Endodermal cell (in vitro differentiated cells): Measurements from ENCODE around the gene DUSP16. TPM values are rescaled to one million over a fixed set of nuclear protein-coding genes. Genes with fewer than 3 reads are reported as not detected.

Source experiments
- DNase-seq: peaks from one replicate; pipeline ENCODE4 v3.0.0-alpha.2; 2017
- H3K27ac ChIP-seq: 2 replicates; pipeline ENCODE4 v1.5.1; 2013; ENCODE audit warnings: mild to moderate bottlenecking, low read depth, low read length, moderate library complexity
- H3K27me3 ChIP-seq: 2 replicates; pipeline ENCODE4 v1.6.1; 2013; ENCODE audit warnings: mild to moderate bottlenecking, low read length, moderate library complexity; ENCODE audit not compliant: insufficient read depth, control insufficient read depth, poor library complexity, severe bottlenecking
- H3K36me3 ChIP-seq: 2 replicates; pipeline ENCODE4 v1.7.0; 2013; ENCODE audit warnings: mild to moderate bottlenecking, low read length, moderate library complexity; ENCODE audit not compliant: control insufficient read depth, insufficient read depth
- H3K4me1 ChIP-seq: one replicate; pipeline ENCODE4 v1.7.0; 2013; ENCODE audit warnings: low read length; ENCODE audit not compliant: control insufficient read depth, insufficient read depth
- H3K4me3 ChIP-seq: 2 replicates; pipeline ENCODE4 v1.5.1; 2013; ENCODE audit warnings: mild to moderate bottlenecking, low read length, moderate library complexity
- H3K9ac ChIP-seq: 2 replicates; pipeline ENCODE4 v1.6.1; 2013; ENCODE audit warnings: mild to moderate bottlenecking, low read length, moderate library complexity; ENCODE audit not compliant: poor library complexity, severe bottlenecking; ENCODE audit errors: extremely low read depth
- H3K9me3 ChIP-seq: 2 replicates; pipeline ENCODE4 v1.6.1; 2013; ENCODE audit warnings: mild to moderate bottlenecking, low read length, moderate library complexity; ENCODE audit not compliant: control insufficient read depth
- H3K27ac Mint-ChIP-seq: 2 replicates; pipeline ENCODE4 v1.8.0; 2020; ENCODE audit warnings: mixed read lengths
- H3K27me3 Mint-ChIP-seq: 2 replicates; pipeline ENCODE4 v1.8.0; 2021; ENCODE audit warnings: mild to moderate bottlenecking, mixed read lengths; ENCODE audit not compliant: insufficient read depth
- H3K36me3 Mint-ChIP-seq: 2 replicates; pipeline ENCODE4 v1.8.0; 2020; ENCODE audit warnings: low read depth, mixed read lengths
- H3K4me1 Mint-ChIP-seq: 2 replicates; pipeline ENCODE4 v1.8.0; 2020; ENCODE audit warnings: mixed read lengths
- H3K4me3 Mint-ChIP-seq: 2 replicates; pipeline ENCODE4 v1.8.0; 2020; ENCODE audit warnings: mild to moderate bottlenecking, moderate library complexity, mixed read lengths
- H3K9me3 Mint-ChIP-seq: 2 replicates; pipeline ENCODE4 v1.8.0; 2020; ENCODE audit warnings: mild to moderate bottlenecking, mixed read lengths
- WGBS, 2 experiments: methylation state at CpG; one replicate each; pipeline versions ENCODE4 v1.1.5 to v1.1.7; 2013; ENCODE audit warnings: missing lambda C conversion rate in 2 of 2, mixed read lengths in 1 of 2; ENCODE audit not compliant: insufficient coverage in 1 of 2, insufficient read length in 1 of 2; 5-methylcytosine and 5-hydroxymethylcytosine counted together
- total RNA-seq, 2 donors: library from RNA; stranded (reverse); fragmentation: NEBNext Ultra II Directional in 1 of 2; extraction: Animal tissue kit (Norgen Biotek cat#: 25700) in 1 of 2; gene quantifications; 2 replicates in 1 of 2; 3 replicates in 1 of 2; pipeline ENCODE4 v1.2.1, GENCODE V29; 2021
- TF ChIP-seq, protein P1 (sequence below): fragments of 200-600 bp; sonication (generic); conservative IDR thresholded peaks from 2 replicates; pipeline ENCODE4 v1.5.0; 2021; ENCODE audit warnings: antibody characterized with exemption, mild to moderate bottlenecking

DUSP16 gene
- total RNA-seq, 2 donors from 2014 or later, result 28.1 to 42.5 TPM

DNA sequence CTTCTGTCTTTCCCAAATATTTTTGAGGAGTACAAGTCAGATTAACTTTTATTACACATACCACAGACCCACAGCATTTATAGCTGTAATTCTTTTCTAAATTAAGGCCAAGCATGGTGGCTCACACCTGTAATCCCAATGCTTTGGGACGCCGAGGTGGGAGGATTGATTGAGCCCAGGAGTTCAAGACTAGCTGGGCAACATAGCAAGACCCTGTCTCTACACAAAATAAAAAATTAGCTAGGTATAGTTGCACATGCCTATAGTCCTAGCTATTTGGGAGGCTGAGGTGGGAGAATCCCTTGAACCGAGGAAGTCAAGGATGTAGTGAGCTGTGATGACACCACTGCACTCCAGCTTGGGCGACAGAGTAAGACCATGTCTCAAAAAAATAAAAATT, 7.0 kb downstream of the DUSP16 start:
- H3K4me3 Mint-ChIP-seq, result no peak overlapping the region
- no peaks in the 10 kb centered on the region for H3K27me3 ChIP-seq
- TF ChIP-seq, protein P1, sequence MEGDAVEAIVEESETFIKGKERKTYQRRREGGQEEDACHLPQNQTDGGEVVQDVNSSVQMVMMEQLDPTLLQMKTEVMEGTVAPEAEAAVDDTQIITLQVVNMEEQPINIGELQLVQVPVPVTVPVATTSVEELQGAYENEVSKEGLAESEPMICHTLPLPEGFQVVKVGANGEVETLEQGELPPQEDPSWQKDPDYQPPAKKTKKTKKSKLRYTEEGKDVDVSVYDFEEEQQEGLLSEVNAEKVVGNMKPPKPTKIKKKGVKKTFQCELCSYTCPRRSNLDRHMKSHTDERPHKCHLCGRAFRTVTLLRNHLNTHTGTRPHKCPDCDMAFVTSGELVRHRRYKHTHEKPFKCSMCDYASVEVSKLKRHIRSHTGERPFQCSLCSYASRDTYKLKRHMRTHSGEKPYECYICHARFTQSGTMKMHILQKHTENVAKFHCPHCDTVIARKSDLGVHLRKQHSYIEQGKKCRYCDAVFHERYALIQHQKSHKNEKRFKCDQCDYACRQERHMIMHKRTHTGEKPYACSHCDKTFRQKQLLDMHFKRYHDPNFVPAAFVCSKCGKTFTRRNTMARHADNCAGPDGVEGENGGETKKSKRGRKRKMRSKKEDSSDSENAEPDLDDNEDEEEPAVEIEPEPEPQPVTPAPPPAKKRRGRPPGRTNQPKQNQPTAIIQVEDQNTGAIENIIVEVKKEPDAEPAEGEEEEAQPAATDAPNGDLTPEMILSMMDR, result no peak
- no peak overlapping the region for H3K9ac ChIP-seq
- H3K27me3 Mint-ChIP-seq, result no peaks in the 10 kb centered on the region
- no peak overlapping the region for H3K4me3 ChIP-seq
- 87 to 95% methylated on average over 3 of the region's 4 CpGs for WGBS, 2 experiments
- H3K9me3 Mint-ChIP-seq, result peaks cover 2% of the 10 kb centered on the region
- H3K27ac Mint-ChIP-seq, result no peak overlapping the region
- H3K4me1 ChIP-seq, result no peaks in the 10 kb centered on the region
- peaks cover 23% of the 10 kb centered on the region for H3K4me1 Mint-ChIP-seq
- H3K36me3 ChIP-seq, result peaks cover 17% of the 10 kb centered on the region
- H3K27ac ChIP-seq, result no peak overlapping the region
- H3K36me3 Mint-ChIP-seq, result peaks cover 34% of the 10 kb centered on the region
- DNase-seq, result no peak
- H3K9me3 ChIP-seq, result no peaks in the 10 kb centered on the region

DNA sequence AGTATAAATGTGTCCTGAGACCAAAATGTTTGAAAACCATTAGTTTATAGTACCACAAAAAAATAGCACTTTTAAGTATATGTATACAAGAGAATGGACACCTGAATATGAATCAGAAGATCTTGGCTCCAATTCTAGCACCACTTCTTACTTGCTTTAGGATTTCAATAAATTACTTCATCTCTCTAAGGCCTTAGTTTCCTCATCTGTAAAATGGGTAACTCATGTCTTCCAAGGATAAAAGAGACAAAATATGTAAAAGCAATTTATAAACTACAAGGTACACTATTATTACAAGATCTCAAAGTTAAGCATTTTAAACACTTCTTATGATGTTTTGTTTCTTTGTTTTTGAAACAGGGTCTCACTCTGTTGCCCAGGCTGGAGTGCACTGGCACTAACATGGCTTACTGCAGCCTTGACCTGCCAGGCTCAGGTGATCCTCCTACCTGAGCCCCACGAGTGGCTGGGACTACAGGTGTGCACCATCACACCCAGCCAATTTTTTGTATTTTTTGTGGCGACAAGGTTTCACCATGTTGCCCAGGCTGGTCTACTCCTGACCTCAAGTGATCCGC, 9.4 kb downstream of the DUSP16 start:
- peaks cover 10% of the 10 kb centered on the region for H3K4me1 Mint-ChIP-seq
- TF ChIP-seq, protein P1, result no peak
- Histone ChIP-seq H3K9ac (no peak overlapping the region), H3K9me3 (no peaks in the 10 kb centered on the region), H3K27ac (no peak overlapping the region), H3K4me3 (no peak overlapping the region), H3K4me1 (no peaks in the 10 kb centered on the region), H3K36me3 (peaks cover 17% of the 10 kb centered on the region), H3K27me3 (no peaks in the 10 kb centered on the region)
- peaks cover 34% of the 10 kb centered on the region for H3K36me3 Mint-ChIP-seq
- no peak for DNase-seq
- H3K4me3 Mint-ChIP-seq, result no peak overlapping the region
- H3K9me3 Mint-ChIP-seq, result peaks cover 2% of the 10 kb centered on the region
- no peak overlapping the region for H3K27ac Mint-ChIP-seq
- 81 to 95% methylated on average over 3 of the region's 3 CpGs for WGBS, 2 experiments
- no peaks in the 10 kb centered on the region for H3K27me3 Mint-ChIP-seq

DNA sequence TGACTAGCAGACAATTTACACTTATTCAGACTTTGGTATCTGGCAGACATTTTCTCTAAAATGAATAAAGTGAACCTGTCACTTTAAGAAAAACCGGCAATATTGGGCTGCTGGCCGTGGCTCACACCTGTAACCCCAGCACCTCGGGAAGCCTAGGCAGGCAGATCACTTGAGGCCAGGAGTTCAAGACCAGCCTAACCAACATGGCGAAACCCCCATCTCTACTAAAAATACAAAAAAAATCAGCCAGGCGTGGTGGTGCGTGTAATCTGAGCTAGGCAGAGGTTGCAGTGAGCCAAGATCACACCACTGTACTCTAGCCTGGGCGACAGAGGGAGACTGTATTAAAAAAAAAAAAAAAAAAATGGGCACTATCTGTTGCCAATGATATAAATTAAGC, 11.5 kb downstream of the DUSP16 start:
- Mint-ChIP-seq H3K27ac (no peak overlapping the region), H3K9me3 (no peaks in the 10 kb centered on the region), H3K36me3 (peaks cover 25% of the 10 kb centered on the region), H3K4me1 (peaks cover 4% of the 10 kb centered on the region), H3K27me3 (no peaks in the 10 kb centered on the region), H3K4me3 (no peak overlapping the region)
- TF ChIP-seq, protein P1, result no peak
- Histone ChIP-seq H3K4me1 (no peaks in the 10 kb centered on the region), H3K9me3 (no peaks in the 10 kb centered on the region), H3K27me3 (no peaks in the 10 kb centered on the region), H3K36me3 (peaks cover 17% of the 10 kb centered on the region), H3K4me3 (no peak overlapping the region), H3K9ac (no peak overlapping the region), H3K27ac (no peak overlapping the region)
- no peak for DNase-seq
- 94 to 95% methylated on average over 6 to 7 of the region's 7 CpGs for WGBS, 2 experiments
